ENCODE results near the gene SCN2A.

GRCh38 chr2:165196411-165196810 lies 42.8 kb upstream of the SCN2A start:
- TF ChIP-seq, protein P1, sequence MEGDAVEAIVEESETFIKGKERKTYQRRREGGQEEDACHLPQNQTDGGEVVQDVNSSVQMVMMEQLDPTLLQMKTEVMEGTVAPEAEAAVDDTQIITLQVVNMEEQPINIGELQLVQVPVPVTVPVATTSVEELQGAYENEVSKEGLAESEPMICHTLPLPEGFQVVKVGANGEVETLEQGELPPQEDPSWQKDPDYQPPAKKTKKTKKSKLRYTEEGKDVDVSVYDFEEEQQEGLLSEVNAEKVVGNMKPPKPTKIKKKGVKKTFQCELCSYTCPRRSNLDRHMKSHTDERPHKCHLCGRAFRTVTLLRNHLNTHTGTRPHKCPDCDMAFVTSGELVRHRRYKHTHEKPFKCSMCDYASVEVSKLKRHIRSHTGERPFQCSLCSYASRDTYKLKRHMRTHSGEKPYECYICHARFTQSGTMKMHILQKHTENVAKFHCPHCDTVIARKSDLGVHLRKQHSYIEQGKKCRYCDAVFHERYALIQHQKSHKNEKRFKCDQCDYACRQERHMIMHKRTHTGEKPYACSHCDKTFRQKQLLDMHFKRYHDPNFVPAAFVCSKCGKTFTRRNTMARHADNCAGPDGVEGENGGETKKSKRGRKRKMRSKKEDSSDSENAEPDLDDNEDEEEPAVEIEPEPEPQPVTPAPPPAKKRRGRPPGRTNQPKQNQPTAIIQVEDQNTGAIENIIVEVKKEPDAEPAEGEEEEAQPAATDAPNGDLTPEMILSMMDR (IDR thresholded peaks at IDR 0.05) = no peak
- no peak for TF ChIP-seq POLR2A (IDR thresholded peaks at IDR 0.05)
- no peak for TF ChIP-seq POLR2AphosphoS5 (IDR thresholded peaks at IDR 0.05)
